Measurements from ENCODE around the gene NNT.
"Not testable (repeated sequence)": the region's sequence is repeated elsewhere in the genome, so short reads cannot be mapped to it uniquely, and the experiment has no call there.

NNT gene

GRCh38 chr5:43663916-43664315, 60.9 kb downstream of the NNT start:
- DNase-seq (ENCODE audit: low spot score) (no peak), FAIRE-seq (no peak)

GRCh38 chr5:43664501-43665040, 61.6 kb downstream of the NNT start:
- DNase-seq (ENCODE audit: low spot score) (no peak), FAIRE-seq (no peak)

GRCh38 chr5:43665749-43666148, 62.8 kb downstream of the NNT start:
- not testable (repeated sequence) for DNase-seq (ENCODE audit: low spot score)

GRCh38 chr5:43666728-43667127, 63.7 kb downstream of the NNT start:
- not testable (repeated sequence) for DNase-seq (ENCODE audit: low spot score); FAIRE-seq

More at GRCh38 chr5:43665749-43666148, 62.8 kb downstream of the NNT start:
- FAIRE-seq, result not testable (repeated sequence)

GRCh38 chr5:43667379-43667778, 64.4 kb downstream of the NNT start:
- DNase-seq (ENCODE audit: low spot score); FAIRE-seq: not testable (repeated sequence)

- no peak for FAIRE-seq
- no peak for DNase-seq (ENCODE audit: low spot score)
These were observed 71.6 kb downstream of the NNT start for GRCh38 chr5:43674536-43674935.

- FAIRE-seq (no peak), DNase-seq (ENCODE audit: low spot score) (no peak)
These were observed 72.4 kb downstream of the NNT start for GRCh38 chr5:43675357-43675756.

- no peak for DNase-seq (ENCODE audit: low spot score)
- no peak for FAIRE-seq
These were observed 73.3 kb downstream of the NNT start for GRCh38 chr5:43676083-43676840.

GRCh38 chr5:43677253-43677652, 74.3 kb downstream of the NNT start:
- DNase-seq (ENCODE audit: low spot score), result no peak
- no peak for FAIRE-seq

- FAIRE-seq (no peak), DNase-seq (ENCODE audit: low spot score) (no peak)
These were observed 76.2 kb downstream of the NNT start for GRCh38 chr5:43679214-43679613.

GRCh38 chr5:43680286-43680685, 77.3 kb downstream of the NNT start:
- FAIRE-seq (no peak), DNase-seq (ENCODE audit: low spot score) (no peak)

GRCh38 chr5:43683884-43684471, 81.0 kb downstream of the NNT start:
- DNase-seq (ENCODE audit: low spot score) (no peak), FAIRE-seq (peak; percentile 9)

- no peak for FAIRE-seq
- no peak for DNase-seq (ENCODE audit: low spot score)
These were observed 82.4 kb downstream of the NNT start for GRCh38 chr5:43685252-43685950.

- FAIRE-seq (no peak), DNase-seq (ENCODE audit: low spot score) (no peak)
These were observed 84.3 kb downstream of the NNT start for GRCh38 chr5:43687275-43687674.

GRCh38 chr5:43691275-43691674, 88.3 kb downstream of the NNT start:
- FAIRE-seq (no peak), DNase-seq (ENCODE audit: low spot score) (no peak)

- DNase-seq (ENCODE audit: low spot score), result no peak
- FAIRE-seq, result no peak
These were observed 88.9 kb downstream of the NNT start for GRCh38 chr5:43691893-43692292.

GRCh38 chr5:43693411-43693810, 90.4 kb downstream of the NNT start:
- DNase-seq (ENCODE audit: low spot score) (no peak), FAIRE-seq (no peak)

- DNase-seq (ENCODE audit: low spot score), result no peak
- FAIRE-seq, result no peak
These were observed 91.0 kb downstream of the NNT start for GRCh38 chr5:43694027-43694426.

GRCh38 chr5:43696444-43696843, 93.5 kb downstream of the NNT start:
- FAIRE-seq; DNase-seq (ENCODE audit: low spot score): not testable (repeated sequence)

- peak; percentile 79 for FAIRE-seq
- no peak for DNase-seq (ENCODE audit: low spot score)
These were observed 96.9 kb downstream of the NNT start for GRCh38 chr5:43699910-43700309.

- FAIRE-seq (no peak), DNase-seq (ENCODE audit: low spot score) (no peak)
These were observed 97.6 kb downstream of the NNT start for GRCh38 chr5:43700601-43701000.

GRCh38 chr5:43701227-43701626, 98.2 kb downstream of the NNT start:
- DNase-seq (ENCODE audit: low spot score), result no peak
- no peak for FAIRE-seq
